Mucosa of descending colon (tissue), 3 donors: ENCODE measurements around the gene COL4A4. TPM values are rescaled to one million over a fixed set of nuclear protein-coding genes. Genes with fewer than 3 reads are reported as not detected.

Experiments used
- total RNA-seq, 3 donors: library from RNA; stranded (reverse); fragmentation: NEBNext Ultra II Directional in 2 of 3; extraction: Animal tissue kit (Norgen Biotek cat#: 25700) in 2 of 3; gene quantifications; one replicate each; pipeline versions ENCODE4 v1.2.1 to v1.2.4, GENCODE V29; 2021 to 2023
- donor health status: DM: no; HTN: no; CAD: no; lungs with moderate emphysema.
- donor health status: DM: no; HTN: no; CAD: no.
- donor health status: DM: no; HTN: yes; CAD: no.

The COL4A4 gene
- total RNA-seq, 3 donors from 2014 or later = 0.44 to 1.2 (median 1.1) TPM

Other genes starting within 250 kb of the COL4A4 start
- under 1 TPM; 0.16 to 0.36 (median 0.32) TPM for gene COL4A3, start 419 bp upstream of the COL4A4 start, total RNA-seq
- gene MFF, start 161.0 kb upstream of the COL4A4 start, total RNA-seq = 10 to 100 TPM; 73.3 to 80.2 (median 77.0) TPM
- 10 to 100 TPM in 1 of 3 donors, 1 to 10 TPM in 2; 3.9 to 12.6 (median 9.1) TPM for gene TM4SF20, start 215.1 kb upstream of the COL4A4 start, total RNA-seq
- not detected for gene SCYGR1, start 223.7 kb upstream of the COL4A4 start, total RNA-seq